GM20000 (cell line): ENCODE measurements around the gene NXPH2.
"Not testable (repeated sequence)": the region's sequence is repeated elsewhere in the genome, so short reads cannot be mapped to it uniquely, and the experiment has no call there.

Source experiments
- DNase-seq: peaks from one replicate; pipeline ENCODE4 v3.0.0; 2012; ENCODE audit warnings: low spot score
- CTCF ChIP-seq: IDR thresholded peaks from 2 replicates; pipeline ENCODE4 v1.5.1; 2012; ENCODE audit warnings: mild to moderate bottlenecking, control low read depth; ENCODE audit errors: extremely low read depth, missing control alignments

NXPH2 gene

GRCh38 chr2:138665937-138666336 lies 114.3 kb downstream of the NXPH2 start:
- no peak for DNase-seq
- TF ChIP-seq CTCF, result no peak

- no peak for TF ChIP-seq CTCF
- no peak for DNase-seq
Observed at GRCh38 chr2:138658187-138658894, 121.8 kb downstream of the NXPH2 start.

- no peak for DNase-seq
- TF ChIP-seq CTCF, result no peak
Observed at GRCh38 chr2:138654146-138654545, 126.0 kb downstream of the NXPH2 start.

GRCh38 chr2:138652378-138652777 lies 127.8 kb downstream of the NXPH2 start:
- no peak for DNase-seq
- TF ChIP-seq CTCF, result no peak

GRCh38 chr2:138649571-138649970 lies 130.6 kb downstream of the NXPH2 start:
- no peak for DNase-seq
- no peak for TF ChIP-seq CTCF

GRCh38 chr2:138648606-138649005 lies 131.6 kb downstream of the NXPH2 start:
- TF ChIP-seq CTCF, result no peak
- DNase-seq, result no peak

- DNase-seq, result not testable (repeated sequence)
Observed at GRCh38 chr2:138644776-138645175, 135.4 kb downstream of the NXPH2 start.
